Endodermal cell (in vitro differentiated cells): ENCODE measurements around the gene CLCN1. TPM values are rescaled to one million over a fixed set of nuclear protein-coding genes. Genes with fewer than 3 reads are reported as not detected.

Experiments used
- DNase-seq: peaks from one replicate; pipeline ENCODE4 v3.0.0-alpha.2; 2017
- H3K27ac ChIP-seq: 2 replicates; pipeline ENCODE4 v1.5.1; 2013; ENCODE audit warnings: mild to moderate bottlenecking, low read depth, low read length, moderate library complexity
- H3K27me3 ChIP-seq: 2 replicates; pipeline ENCODE4 v1.6.1; 2013; ENCODE audit warnings: mild to moderate bottlenecking, low read length, moderate library complexity; ENCODE audit not compliant: insufficient read depth, control insufficient read depth, poor library complexity, severe bottlenecking
- H3K36me3 ChIP-seq: 2 replicates; pipeline ENCODE4 v1.7.0; 2013; ENCODE audit warnings: mild to moderate bottlenecking, low read length, moderate library complexity; ENCODE audit not compliant: control insufficient read depth, insufficient read depth
- H3K4me1 ChIP-seq: one replicate; pipeline ENCODE4 v1.7.0; 2013; ENCODE audit warnings: low read length; ENCODE audit not compliant: control insufficient read depth, insufficient read depth
- H3K4me3 ChIP-seq: 2 replicates; pipeline ENCODE4 v1.5.1; 2013; ENCODE audit warnings: mild to moderate bottlenecking, low read length, moderate library complexity
- H3K9ac ChIP-seq: 2 replicates; pipeline ENCODE4 v1.6.1; 2013; ENCODE audit warnings: mild to moderate bottlenecking, low read length, moderate library complexity; ENCODE audit not compliant: poor library complexity, severe bottlenecking; ENCODE audit errors: extremely low read depth
- H3K9me3 ChIP-seq: 2 replicates; pipeline ENCODE4 v1.6.1; 2013; ENCODE audit warnings: mild to moderate bottlenecking, low read length, moderate library complexity; ENCODE audit not compliant: control insufficient read depth
- H3K27ac Mint-ChIP-seq: 2 replicates; pipeline ENCODE4 v1.8.0; 2020; ENCODE audit warnings: mixed read lengths
- H3K27me3 Mint-ChIP-seq: 2 replicates; pipeline ENCODE4 v1.8.0; 2021; ENCODE audit warnings: mild to moderate bottlenecking, mixed read lengths; ENCODE audit not compliant: insufficient read depth
- H3K36me3 Mint-ChIP-seq: 2 replicates; pipeline ENCODE4 v1.8.0; 2020; ENCODE audit warnings: low read depth, mixed read lengths
- H3K4me1 Mint-ChIP-seq: 2 replicates; pipeline ENCODE4 v1.8.0; 2020; ENCODE audit warnings: mixed read lengths
- H3K4me3 Mint-ChIP-seq: 2 replicates; pipeline ENCODE4 v1.8.0; 2020; ENCODE audit warnings: mild to moderate bottlenecking, moderate library complexity, mixed read lengths
- H3K9me3 Mint-ChIP-seq: 2 replicates; pipeline ENCODE4 v1.8.0; 2020; ENCODE audit warnings: mild to moderate bottlenecking, mixed read lengths
- CTCF ChIP-seq: fragments of 200-600 bp; sonication (generic); conservative IDR thresholded peaks from 2 replicates; pipeline ENCODE4 v1.5.0; 2021; ENCODE audit warnings: antibody characterized with exemption, mild to moderate bottlenecking
- WGBS, 2 experiments: methylation state at CpG; one replicate each; pipeline versions ENCODE4 v1.1.5 to v1.1.7; 2013; ENCODE audit warnings: missing lambda C conversion rate in 2 of 2, mixed read lengths in 1 of 2; ENCODE audit not compliant: insufficient coverage in 1 of 2, insufficient read length in 1 of 2; 5-methylcytosine and 5-hydroxymethylcytosine counted together
- total RNA-seq, 2 donors: library from RNA; stranded (reverse); fragmentation: NEBNext Ultra II Directional in 1 of 2; extraction: Animal tissue kit (Norgen Biotek cat#: 25700) in 1 of 2; gene quantifications; 2 replicates in 1 of 2; 3 replicates in 1 of 2; pipeline ENCODE4 v1.2.1, GENCODE V29; 2021

The CLCN1 gene
- total RNA-seq, 2 donors from 2014 or later: 0.53 TPM; not detected in 1

- Mint-ChIP-seq H3K9me3 (no peaks in the 10 kb centered on the region), H3K4me3 (no peak overlapping the region), H3K27me3 (no peaks in the 10 kb centered on the region), H3K4me1 (no peaks in the 10 kb centered on the region), H3K36me3 (peaks cover 77% of the 10 kb centered on the region), H3K27ac (no peak overlapping the region)
- 79 to 83% methylated on average over 5 to 6 of the region's 6 CpGs for WGBS, 2 experiments
- H3K9ac ChIP-seq: no peak overlapping the region
- no peaks in the 10 kb centered on the region for H3K9me3 ChIP-seq
- H3K4me1 ChIP-seq: no peaks in the 10 kb centered on the region
- H3K27ac ChIP-seq: no peak overlapping the region
- TF ChIP-seq CTCF: no peak
- H3K36me3 ChIP-seq: peaks cover 32% of the 10 kb centered on the region
- no peak overlapping the region for H3K4me3 ChIP-seq
- no peak for DNase-seq
- no peaks in the 10 kb centered on the region for H3K27me3 ChIP-seq
Measured at GRCh38 chr7:143394777-143395176, 78.9 kb downstream of the CLCN1 start.

DNA sequence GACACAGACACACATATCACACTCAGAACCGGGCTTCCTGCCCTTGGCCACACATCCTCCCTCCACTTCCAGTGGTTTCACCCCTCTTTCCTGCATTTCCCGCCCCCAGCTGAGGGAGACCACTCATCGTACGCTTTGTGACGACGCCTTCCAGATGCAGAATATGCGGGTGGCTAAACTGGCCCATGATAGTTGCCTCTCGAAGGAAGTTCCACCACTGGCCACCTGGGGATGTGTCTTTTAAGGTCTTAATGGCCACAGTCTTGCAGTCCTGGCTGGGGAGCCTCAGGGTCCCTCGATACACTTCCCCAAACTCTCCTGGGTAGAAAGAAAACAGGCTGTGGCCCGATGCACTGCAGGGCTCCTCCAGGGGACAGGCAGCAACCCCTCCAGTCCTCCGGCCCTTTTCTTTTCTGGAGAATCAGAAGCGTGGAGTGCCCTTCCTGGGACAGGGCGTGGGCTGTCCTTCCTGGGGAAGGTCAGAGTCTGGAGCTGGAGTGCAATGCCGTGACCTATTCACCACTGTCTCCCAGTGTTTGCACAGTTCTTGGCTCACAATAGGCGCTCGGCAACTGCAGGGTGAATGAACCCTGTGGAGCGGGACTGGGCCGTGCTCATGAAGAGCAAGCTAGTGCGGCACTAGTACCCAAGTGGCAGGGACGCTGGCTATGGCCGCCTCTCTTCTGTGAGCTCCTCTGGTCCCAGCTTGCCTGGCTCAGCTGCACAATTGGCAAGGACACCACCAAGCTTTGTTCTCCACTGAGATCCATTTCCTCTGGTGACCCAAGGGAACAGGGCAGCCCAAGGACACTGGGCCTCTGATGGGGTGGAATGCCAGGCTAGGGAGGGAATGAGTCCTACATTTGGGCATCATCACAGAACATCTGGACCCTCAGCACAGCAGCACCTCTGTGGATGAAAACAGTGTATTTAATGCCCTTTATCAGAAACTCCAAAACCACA is 79.6 kb downstream of the CLCN1 start:
- H3K9me3 Mint-ChIP-seq: no peaks in the 10 kb centered on the region
- Histone ChIP-seq H3K4me1 (no peaks in the 10 kb centered on the region), H3K9ac (no peak overlapping the region), H3K36me3 (peaks cover 28% of the 10 kb centered on the region), H3K4me3 (no peak overlapping the region), H3K27me3 (no peaks in the 10 kb centered on the region), H3K9me3 (no peaks in the 10 kb centered on the region), H3K27ac (no peak overlapping the region)
- H3K36me3 Mint-ChIP-seq: peaks cover 75% of the 10 kb centered on the region
- no peaks in the 10 kb centered on the region for H3K4me1 Mint-ChIP-seq
- no peak overlapping the region for H3K4me3 Mint-ChIP-seq
- no peaks in the 10 kb centered on the region for H3K27me3 Mint-ChIP-seq
- peak; percentile 53 for TF ChIP-seq CTCF
- H3K27ac Mint-ChIP-seq: no peak overlapping the region
- 84 to 89% methylated on average over 15 to 21 of the region's 21 CpGs for WGBS, 2 experiments
- DNase-seq: peak; percentile 71

GRCh38 chr7:143396182-143396581 is 80.3 kb downstream of the CLCN1 start:
- H3K36me3 Mint-ChIP-seq: peaks cover 76% of the 10 kb centered on the region
- no peaks in the 10 kb centered on the region for H3K9me3 ChIP-seq
- no peaks in the 10 kb centered on the region for H3K27me3 ChIP-seq
- H3K9me3 Mint-ChIP-seq: no peaks in the 10 kb centered on the region
- no peaks in the 10 kb centered on the region for H3K27me3 Mint-ChIP-seq
- H3K27ac Mint-ChIP-seq: no peak overlapping the region
- TF ChIP-seq CTCF: no peak
- no peak overlapping the region for H3K4me3 ChIP-seq
- H3K4me1 Mint-ChIP-seq: no peaks in the 10 kb centered on the region
- peak; percentile 44 for DNase-seq
- H3K4me3 Mint-ChIP-seq: no peak overlapping the region
- H3K27ac ChIP-seq: no peak overlapping the region
- 67 to 83% methylated on average over 3 to 7 of the region's 7 CpGs for WGBS, 2 experiments
- H3K36me3 ChIP-seq: peaks cover 24% of the 10 kb centered on the region
- H3K9ac ChIP-seq: no peak overlapping the region
- H3K4me1 ChIP-seq: no peaks in the 10 kb centered on the region
